Panc1 (cell line): ENCODE measurements around the gene SLC7A6. TPM values are rescaled to one million over a fixed set of nuclear protein-coding genes. Genes with fewer than 3 reads are reported as not detected.

ENCODE experiments used
- ATAC-seq: fragments of 200-7000 bp; cut with Tn5 transposase; 2 replicates; pipeline ENCODE4 v1.9.1; 2020; ENCODE audit warnings: mild to moderate bottlenecking, moderate library complexity
- BruUV-seq: library from RNA; stranded (reverse); fragments of 400-500 nt; replicated peaks from 2 replicates; lab custom pipeline; 2021; lab: Mats Ljungman, UMichigan
- CTCF ChIA-PET: fragments of 300-600 bp; sonication (Branson Sonifier 250); formaldehyde crosslinking; loops from one replicate; lab custom pipeline; 2022; ENCODE audit warnings: antibody characterized with exemption; lab: Charles Lee
- POLR2A ChIA-PET: fragments of 300-600 bp; sonication (Branson Sonifier 250); formaldehyde crosslinking; loops from one replicate; lab custom pipeline; 2022; ENCODE audit warnings: antibody characterized with exemption; lab: Charles Lee
- DNase-seq: peaks from one replicate; pipeline ENCODE4 v3.0.0-alpha.2; 2010; ENCODE audit warnings: low read depth, low spot score
- H3K27ac ChIP-seq: 2 replicates; pipeline ENCODE4 v1.5.1; 2011; ENCODE audit warnings: mild to moderate bottlenecking, low read length, inconsistent platforms
- H3K27me3 ChIP-seq: fragments of 200-500 bp; sonication (Bioruptor generic); 2 replicates; pipeline ENCODE4 v1.6.0; 2014; ENCODE audit warnings: low read length, inconsistent platforms; ENCODE audit not compliant: control insufficient read depth, insufficient read depth
- H3K36me3 ChIP-seq: fragments of 200-500 bp; sonication (Bioruptor generic); 2 replicates; pipeline ENCODE4 v1.5.1; 2014; ENCODE audit warnings: inconsistent platforms, mild to moderate bottlenecking, low read length, moderate library complexity; ENCODE audit not compliant: control insufficient read depth, insufficient read depth
- H3K4me1 ChIP-seq: 2 replicates; pipeline ENCODE4 v1.5.1; 2011; ENCODE audit warnings: inconsistent platforms, mild to moderate bottlenecking, low read length, moderate library complexity; ENCODE audit not compliant: control insufficient read depth, insufficient read depth
- H3K4me3 ChIP-seq, 2 experiments: 2 replicates each; pipeline ENCODE4 v1.5.1; 2011 to 2012; ENCODE audit warnings: low read depth in 2 of 2, low read length in 2 of 2, mild to moderate bottlenecking in 2 of 2, inconsistent platforms in 1 of 2, moderate library complexity in 1 of 2
- H3K9me3 ChIP-seq: fragments of 200-500 bp; sonication (Bioruptor generic); 2 replicates; pipeline ENCODE4 v1.5.1; 2014; ENCODE audit warnings: low read depth, mild to moderate bottlenecking, inconsistent platforms, low read length, moderate library complexity; ENCODE audit not compliant: control insufficient read depth, insufficient read depth
- CTCF ChIP-seq: fragments of 450-650 bp; IDR thresholded peaks from 2 replicates; pipeline ENCODE4 v1.5.1; 2017; ENCODE audit warnings: mild to moderate bottlenecking
- POLR2AphosphoS5 ChIP-seq: IDR thresholded peaks from 2 replicates; pipeline ENCODE4 v1.6.1; 2012; ENCODE audit warnings: mild to moderate bottlenecking, low read depth, low read length, moderate library complexity
- REST ChIP-seq, 2 experiments: IDR thresholded peaks; 2 replicates each; pipeline ENCODE4 v1.6.1; 2011 to 2012; ENCODE audit warnings: low read depth in 2 of 2, control low read depth in 1 of 2, low read length in 1 of 2, mild to moderate bottlenecking in 1 of 2, moderate library complexity in 1 of 2; ENCODE audit not compliant: insufficient read depth in 1 of 2
- SIN3A ChIP-seq: IDR thresholded peaks from 2 replicates; pipeline ENCODE4 v1.6.1; 2012; ENCODE audit warnings: low read depth, mild to moderate bottlenecking, low read length, moderate library complexity, borderline replicate concordance; ENCODE audit not compliant: insufficient read depth
- TCF7L2 ChIP-seq: IDR thresholded peaks from 2 replicates; pipeline ENCODE4 v1.6.1; 2011; ENCODE audit warnings: mild to moderate bottlenecking, low read depth, low read length, inconsistent platforms
- in situ Hi-C: cut with HindIII; loops from 2 replicates; pipeline ENCODE4 v1.10.0; 2016; ENCODE audit warnings: low sequenced_read_pairs, low pct_unique_long_range_greater_than_20kb
- intact Hi-C: fragments of 100-400 bp; cut with micrococcal nuclease; formaldehyde crosslinking; loops from one replicate; pipeline ENCODE4 v1.10.0; 2022; ENCODE audit not compliant: unreplicated experiment
- total RNA-seq: library from RNA; stranded (reverse); gene quantifications from one replicate; pipeline ENCODE4 v1.2.1, GENCODE V29; 2021; ENCODE audit not compliant: unreplicated experiment

Gene SLC7A6
- total RNA-seq, 1 experiment from 2014 or later: 58.9 TPM

GRCh38 chr16:68285683-68286082 is 21.4 kb downstream of the SLC7A6 start:
- no peak for TF ChIP-seq REST (IDR thresholded peaks at IDR 0.05; ENCODE audit: insufficient read depth in 1 of 2, low read depth in 2 of 2, low read length in 1 of 2)
- TF ChIP-seq CTCF: no peak
- TF ChIP-seq POLR2AphosphoS5: no peak
- TF ChIP-seq SIN3A: no peak
- TF ChIP-seq TCF7L2: no peak
- H3K27ac ChIP-seq: no peak overlapping the region
- no TSS peak for BruUV-seq
- H3K27me3 ChIP-seq: no peaks in the 10 kb centered on the region
- CTCF ChIA-PET: no interaction called here
- no peak overlapping the region for H3K4me3 ChIP-seq
- in situ Hi-C loops (no loop called here), intact Hi-C loops (no loop called here)
- POLR2A ChIA-PET: no interaction called here
- no peak for ATAC-seq
- H3K36me3 ChIP-seq: no peaks in the 10 kb centered on the region; the same call in 1 of the 2 replicates
- H3K9me3 ChIP-seq: no peaks in the 10 kb centered on the region
- H3K4me1 ChIP-seq: no peaks in the 10 kb centered on the region
- DNase-seq: no peak

GRCh38 chr16:68286153-68287074 is 22.1 kb downstream of the SLC7A6 start:
- DNase-seq (no peak), ATAC-seq (no peak)
- intact Hi-C loops: no loop called here
- TF ChIP-seq TCF7L2 (no peak), REST (IDR thresholded peaks at IDR 0.05; ENCODE audit: insufficient read depth in 1 of 2, low read depth in 2 of 2, low read length in 1 of 2) (no peak), POLR2AphosphoS5 (no peak), CTCF (no peak), SIN3A (no peak)
- H3K9me3 ChIP-seq: no peaks in the 10 kb centered on the region
- POLR2A ChIA-PET: no interaction called here
- CTCF ChIA-PET: no interaction called here
- H3K27me3 ChIP-seq: no peaks in the 10 kb centered on the region
- in situ Hi-C loops: no loop called here
- H3K4me3 ChIP-seq: no peak overlapping the region
- no peaks in the 10 kb centered on the region; the same call in 1 of the 2 replicates for H3K36me3 ChIP-seq
- H3K27ac ChIP-seq: no peak overlapping the region
- H3K4me1 ChIP-seq: no peaks in the 10 kb centered on the region
- no TSS peak for BruUV-seq
